Heart right ventricle (tissue), 16 donors: ENCODE results near the gene KIF17. TPM values are rescaled to one million over a fixed set of nuclear protein-coding genes. Genes with fewer than 3 reads are reported as not detected.

ENCODE experiments used
- ATAC-seq, 8 donors: fragments of 200-7000 bp; cut with Tn5 transposase; one replicate each; pipeline ENCODE4 v1.9.1; 2020; ENCODE audit warnings: mild to moderate bottlenecking in 8 of 8, moderate library complexity in 8 of 8, moderate number of reproducible peaks in 1 of 8
- DNase-seq, 2 donors: peaks; one replicate each; pipeline ENCODE4 v3.0.0-alpha.2; 2020
- H3K27ac ChIP-seq, 10 donors: fragments of 200-600 bp; sonication (generic) in 2 of 10; one replicate each; pipeline versions ENCODE4 v1.5.0 to v1.8.0; 2020 to 2022; ENCODE audit warnings: mild to moderate bottlenecking in 3 of 10
- H3K27me3 ChIP-seq, 7 donors: fragments of 200-600 bp; one replicate each; pipeline ENCODE4 v1.8.0; 2021 to 2022; ENCODE audit warnings: mild to moderate bottlenecking in 2 of 7
- H3K36me3 ChIP-seq, 9 donors: fragments of 200-600 bp; sonication (generic) in 1 of 9; one replicate each; pipeline versions ENCODE4 v1.5.0 to v1.8.0; 2020 to 2022; ENCODE audit warnings: mild to moderate bottlenecking in 2 of 9
- H3K4me1 ChIP-seq, 9 donors: fragments of 200-600 bp; sonication (generic) in 1 of 9; one replicate each; pipeline versions ENCODE4 v1.5.0 to v1.8.0; 2020 to 2022; ENCODE audit warnings: mild to moderate bottlenecking in 4 of 9
- H3K4me3 ChIP-seq, 10 donors: fragments of 200-600 bp; sonication (generic) in 2 of 10; one replicate each; pipeline versions ENCODE4 v1.5.0 to v1.8.0; 2020 to 2022; ENCODE audit warnings: mild to moderate bottlenecking in 7 of 10, moderate library complexity in 2 of 10
- H3K9me3 ChIP-seq, 11 donors: fragments of 200-600 bp in 10 of 11; sonication (generic) in 2 of 11; one replicate each; pipeline versions ENCODE4 v1.5.0 to v1.8.0; 2013 to 2022; ENCODE audit warnings: mild to moderate bottlenecking in 2 of 11, control low read depth in 1 of 11, moderate library complexity in 1 of 11
- WGBS, 2 donors: extraction: QIAGEN DNeasy Blood & Tissue Kit; methylation state at CpG; one replicate each; pipeline ENCODE4 v1.1.7; 2013; ENCODE audit warnings: inconsistent platforms in 1 of 2; 5-methylcytosine and 5-hydroxymethylcytosine counted together
- intact Hi-C, 10 donors: fragments of 100-400 bp; cut with DNase I; formaldehyde crosslinking; loops; one replicate each; pipeline versions ENCODE4 v1.11.1 to v1.14.2; 2022
- polyA plus RNA-seq, 2 donors: library from polyadenylated mRNA; stranded (reverse); fragments of 200-250 nt; gene quantifications; one replicate each; pipeline ENCODE4 v1.2.3, GENCODE V29; 2013
- total RNA-seq, 10 donors: library from RNA; stranded (reverse); fragmentation: NEBNext Ultra II Directional in 3 of 10; extraction: Animal tissue kit (Norgen Biotek cat#: 25700) in 3 of 10; gene quantifications; one replicate each; pipeline versions ENCODE4 v1.2.1 to v1.2.4, GENCODE V29; 2021 to 2023
- TF ChIP-seq, protein P1 (sequence below), 9 donors: fragments of 200-600 bp; sonication (generic) in 2 of 9; IDR thresholded peaks; one replicate each; pipeline versions ENCODE4 v1.5.0 to v1.8.0; 2021 to 2022; ENCODE audit warnings: antibody characterized with exemption in 9 of 9, mild to moderate bottlenecking in 5 of 9, moderate library complexity in 1 of 9
- donor health status: Arrhythmogenic right ventricular cardiomyopathy.
- donor health status: ischemic (EF 13 %, LVEDD 7.1; RV severe dilation, severe dysfunction).
- donor health status: healthy with polysubstance abuse.
- donor health status: DM: no; HTN: yes; CAD: no.
- donor health status: DM: no; HTN: no; CAD: no.
- donor health status: ischemic (EF 25% LVEDD 6.9; RV normal size, moderate dysfunction).
- donor health status: ischemic (EF 25% LVEDD 5.7; RV mildly dilated, moderate dysfunction).
- donor health status: healthy.
- donor health status: DM: yes; HTN: yes; CAD: no.
- donor health status: Ischemic cardiomyopathy.
- donor health status: ischemic (EF 35%, LVEDD 5.7; RV mildly dilated, moderate dysfunction).
- donor health status: nonischemic (EF 11% LVEDD 7.7; RV severe dilation, severe dysfunction).
- donor health status: DM: yes; HTN: yes; CAD: no.
- donor health status: PGD.
- donor health status: ischemic (EF 29% LVEDD 5.4; RV normal size, mild dysfunction).
- donor health status: nonischemic (EF 23%, LVEDD 6.1; RV moderate dilation, normal function).

KIF17 gene
- total and polyA plus RNA-seq, 12 donors = 2.7 to 7.5 (median 5.2) TPM

DNA sequence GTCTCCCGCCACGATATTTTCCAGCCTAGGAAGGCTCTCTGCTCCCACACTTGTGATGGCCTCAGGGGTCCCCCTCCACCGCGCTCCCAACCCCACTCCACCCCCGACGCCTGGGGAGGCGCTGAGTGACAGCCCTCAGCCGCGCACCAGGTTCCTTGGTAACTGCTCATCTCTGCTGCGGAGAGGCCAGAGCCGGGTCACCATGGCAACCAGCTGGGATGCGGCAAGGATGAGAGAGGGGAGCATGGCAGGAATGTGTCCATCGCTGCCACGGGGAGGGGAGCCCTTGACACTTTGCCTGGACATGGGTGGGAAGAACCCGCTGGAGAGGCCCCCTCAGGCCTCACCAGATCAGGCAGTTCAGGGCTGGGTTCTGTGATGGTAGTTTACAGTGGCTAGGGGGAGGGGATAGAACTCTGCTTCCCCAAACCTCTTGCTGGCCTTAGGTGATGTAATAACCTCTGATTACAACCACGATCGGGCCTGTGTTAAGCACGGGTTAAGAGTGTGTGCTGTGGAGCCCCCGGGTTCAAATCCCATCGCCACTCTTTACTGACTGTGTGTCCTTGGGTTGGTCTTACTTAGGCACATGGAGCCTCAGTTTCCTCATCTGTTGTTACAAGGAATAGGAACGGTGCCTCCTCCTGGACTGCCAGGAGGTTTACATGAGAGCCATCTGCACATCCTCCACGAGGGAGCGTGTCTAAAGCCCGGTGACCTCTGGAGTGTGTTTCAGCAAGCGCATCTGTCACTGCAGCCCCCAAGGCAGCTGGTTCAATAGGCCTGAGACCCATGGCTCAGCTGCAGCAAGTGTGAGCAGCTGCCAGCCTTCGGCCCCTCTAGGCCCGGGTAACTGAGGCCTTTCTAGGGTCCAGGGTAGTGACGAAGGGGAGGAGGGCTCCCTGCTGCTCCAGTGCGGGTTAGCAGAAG lies 6.3 kb downstream of the KIF17 start:
- DNase-seq (no peak), ATAC-seq (no peak)
- no peak overlapping the region for H3K27ac ChIP-seq
- H3K4me3 ChIP-seq = no peak overlapping the region
- TF ChIP-seq, protein P1, sequence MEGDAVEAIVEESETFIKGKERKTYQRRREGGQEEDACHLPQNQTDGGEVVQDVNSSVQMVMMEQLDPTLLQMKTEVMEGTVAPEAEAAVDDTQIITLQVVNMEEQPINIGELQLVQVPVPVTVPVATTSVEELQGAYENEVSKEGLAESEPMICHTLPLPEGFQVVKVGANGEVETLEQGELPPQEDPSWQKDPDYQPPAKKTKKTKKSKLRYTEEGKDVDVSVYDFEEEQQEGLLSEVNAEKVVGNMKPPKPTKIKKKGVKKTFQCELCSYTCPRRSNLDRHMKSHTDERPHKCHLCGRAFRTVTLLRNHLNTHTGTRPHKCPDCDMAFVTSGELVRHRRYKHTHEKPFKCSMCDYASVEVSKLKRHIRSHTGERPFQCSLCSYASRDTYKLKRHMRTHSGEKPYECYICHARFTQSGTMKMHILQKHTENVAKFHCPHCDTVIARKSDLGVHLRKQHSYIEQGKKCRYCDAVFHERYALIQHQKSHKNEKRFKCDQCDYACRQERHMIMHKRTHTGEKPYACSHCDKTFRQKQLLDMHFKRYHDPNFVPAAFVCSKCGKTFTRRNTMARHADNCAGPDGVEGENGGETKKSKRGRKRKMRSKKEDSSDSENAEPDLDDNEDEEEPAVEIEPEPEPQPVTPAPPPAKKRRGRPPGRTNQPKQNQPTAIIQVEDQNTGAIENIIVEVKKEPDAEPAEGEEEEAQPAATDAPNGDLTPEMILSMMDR (IDR thresholded peaks at IDR 0.05) = no peak
- no peaks in the 10 kb centered on the region for H3K4me1 ChIP-seq
- H3K36me3 ChIP-seq = no peaks in the 10 kb centered on the region
- intact Hi-C loops = no loop called here
- H3K9me3 ChIP-seq = no peaks in the 10 kb centered on the region
- WGBS, 2 donors = 75 to 81% methylated on average over 29 of the region's 29 CpGs
- peaks cover 0 to 26% (median 11%) of the 10 kb centered on the region in 7 donors for H3K27me3 ChIP-seq

DNA sequence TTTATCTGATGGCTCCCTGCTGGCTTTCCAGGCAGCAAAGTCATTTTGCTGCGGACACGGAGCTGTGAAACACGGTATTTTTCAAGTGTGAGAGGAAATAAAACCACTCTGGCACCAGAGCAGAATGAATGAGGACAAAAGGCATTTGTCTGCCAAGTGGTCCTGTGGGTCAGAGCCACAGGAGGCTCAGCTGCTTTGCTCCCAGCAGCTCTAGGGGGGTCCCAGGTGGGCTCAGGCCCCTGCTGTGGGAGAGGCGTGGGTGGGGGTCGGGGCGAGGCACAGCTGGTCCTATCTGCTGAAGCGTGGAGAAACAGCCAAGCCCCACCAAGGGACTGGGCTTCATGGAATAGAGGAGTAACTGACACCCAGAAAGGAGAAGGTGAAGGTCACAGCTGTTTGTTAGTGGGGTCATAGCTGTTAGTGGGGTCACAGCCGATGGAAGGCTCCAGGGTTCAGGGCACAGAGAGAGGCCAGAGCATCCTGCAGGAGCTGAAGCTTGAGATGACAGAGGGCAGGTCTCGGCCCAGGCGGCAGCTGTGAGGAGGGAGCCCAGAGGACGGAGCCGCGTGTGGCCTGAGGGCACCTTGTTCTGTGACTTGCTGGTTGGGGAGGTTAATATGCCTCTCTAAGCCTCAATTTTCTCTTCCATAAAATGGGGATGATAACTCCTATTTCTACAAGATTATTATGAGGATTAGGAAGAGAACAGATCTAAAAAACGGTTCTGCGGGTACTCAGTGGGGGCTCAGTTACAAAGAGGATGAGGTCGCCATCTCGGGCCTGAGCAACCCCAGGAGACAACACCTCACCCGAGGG lies 7.1 kb downstream of the KIF17 start:
- 65 to 70% methylated on average over 18 of the region's 18 CpGs for WGBS, 2 donors
- H3K36me3 ChIP-seq = no peaks in the 10 kb centered on the region
- peaks cover 0 to 18% (median 5%) of the 10 kb centered on the region in 7 donors for H3K27me3 ChIP-seq
- no peak for ATAC-seq
- H3K4me1 ChIP-seq = no peaks in the 10 kb centered on the region
- no peak for DNase-seq
- no peak overlapping the region for H3K4me3 ChIP-seq
- H3K9me3 ChIP-seq = no peaks in the 10 kb centered on the region
- TF ChIP-seq, protein P1 (IDR thresholded peaks at IDR 0.05) = no peak
- intact Hi-C loops = no loop called here
- no peak overlapping the region for H3K27ac ChIP-seq

DNA sequence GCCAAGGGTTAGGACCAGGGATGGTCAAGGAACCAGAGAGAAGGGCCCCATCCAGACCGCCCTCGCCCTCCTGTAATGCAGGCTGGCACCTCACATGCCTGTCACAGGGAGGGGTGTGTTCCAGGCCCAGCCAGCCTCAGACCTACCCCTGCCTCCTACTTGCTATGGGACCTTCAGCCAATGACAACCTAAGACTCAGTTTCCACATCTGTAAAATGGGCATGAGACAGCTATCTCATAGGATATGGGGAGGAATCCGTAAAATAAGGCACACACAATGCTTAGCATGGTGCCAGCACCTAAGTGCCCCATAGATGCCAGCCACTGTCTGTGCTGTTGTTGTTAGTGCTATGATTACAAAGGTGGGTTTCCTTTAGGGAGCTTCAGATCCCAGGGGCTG lies 7.9 kb downstream of the KIF17 start:
- no peaks in the 10 kb centered on the region for H3K9me3 ChIP-seq
- intact Hi-C loops = loop anchor here in 1 of 10 donors (5.0 kb wide), 1 partner anchor 47 kb away; no protein-coding TSS in a partner anchor
- DNase-seq = no peak
- no peak overlapping the region for H3K4me3 ChIP-seq
- H3K36me3 ChIP-seq = no peaks in the 10 kb centered on the region
- no peak overlapping the region for H3K27ac ChIP-seq
- no peaks in the 10 kb centered on the region for H3K4me1 ChIP-seq
- peak in 1 of 8 donors; percentile 28 for ATAC-seq
- 97 to 98% methylated on average over 3 of the region's 3 CpGs for WGBS, 2 donors
- TF ChIP-seq, protein P1 (IDR thresholded peaks at IDR 0.05) = no peak
- H3K27me3 ChIP-seq = peaks cover 0 to 10% (median 2%) of the 10 kb centered on the region in 7 donors

DNA sequence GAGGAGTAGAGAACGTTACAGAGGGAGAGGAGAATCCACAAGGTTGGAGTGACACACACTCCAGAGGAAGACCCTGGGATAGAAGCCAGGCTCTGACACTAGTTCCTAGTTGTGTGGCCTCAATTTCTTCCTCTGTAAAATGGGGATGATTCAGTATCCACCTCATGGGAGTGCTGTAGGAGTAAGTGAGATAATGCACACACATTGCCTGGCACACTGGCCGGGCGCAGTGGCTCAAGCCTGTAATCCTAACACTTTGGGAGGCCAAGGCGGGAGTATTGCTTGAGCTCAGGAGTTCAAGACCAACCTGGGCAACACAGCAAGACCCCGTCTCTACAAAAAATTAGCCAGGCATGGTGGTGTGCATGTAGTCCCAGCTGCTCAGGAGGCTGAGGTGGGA lies 8.9 kb downstream of the KIF17 start:
- peaks cover 0 to 5% (median 0%) of the 10 kb centered on the region in 7 donors for H3K27me3 ChIP-seq
- H3K4me1 ChIP-seq = no peaks in the 10 kb centered on the region
- H3K9me3 ChIP-seq = no peaks in the 10 kb centered on the region
- H3K36me3 ChIP-seq = no peaks in the 10 kb centered on the region
- intact Hi-C loops = loop anchor here in 1 of 10 donors (5.0 kb wide), 1 partner anchor 48 kb away; no protein-coding TSS in a partner anchor
- 82 to 83% methylated on average over 5 of the region's 5 CpGs for WGBS, 2 donors
- H3K4me3 ChIP-seq = no peak overlapping the region
- TF ChIP-seq, protein P1 (IDR thresholded peaks at IDR 0.05) = no peak
- DNase-seq = no peak
- no peak overlapping the region for H3K27ac ChIP-seq
- no peak for ATAC-seq
